SK-N-SH (cell line): ENCODE data around the gene PTGIR.
A peak's percentile ranks its signal among the peaks of the same experiment; 100 is the strongest.

Experiments
- CHD2 ChIP-seq: fragments of 150-350 bp; IDR thresholded peaks from 2 replicates; pipeline ENCODE4 v1.6.1; 2018; ENCODE audit warnings: low read length; ENCODE audit not compliant: partially characterized antibody
- EP300 ChIP-seq, 2 experiments: IDR thresholded peaks; 2 replicates each; pipeline versions ENCODE4 v1.4.0 to v1.6.1; 2012; ENCODE audit warnings: borderline replicate concordance in 1 of 2, low read depth in 1 of 2, low read length in 1 of 2
- EZH2phosphoT487 ChIP-seq: fragments of 200-600 bp; sonication (generic); IDR thresholded peaks from 2 replicates; pipeline ENCODE4 v1.6.1; 2017; ENCODE audit warnings: low read depth, mixed run types, mild to moderate bottlenecking, antibody characterized with exemption, moderate library complexity, borderline replicate concordance
- FOXJ3 ChIP-seq: sonication (generic); formaldehyde crosslinking; IDR thresholded peaks from 2 replicates; pipeline ENCODE4 v1.5.1; 2020; ENCODE audit warnings: mild to moderate bottlenecking, missing genetic modification reagents
- GABPA ChIP-seq: IDR thresholded peaks from 2 replicates; pipeline ENCODE4 v1.4.0; 2012; ENCODE audit warnings: low read depth, mild to moderate bottlenecking
- GATA2 ChIP-seq: sonication (generic); formaldehyde crosslinking; IDR thresholded peaks from 2 replicates; pipeline ENCODE4 v1.5.0; 2020; ENCODE audit warnings: mild to moderate bottlenecking, missing genetic modification reagents
- JUND ChIP-seq: IDR thresholded peaks from 2 replicates; pipeline ENCODE4 v1.4.0; 2012
- RAD21 ChIP-seq: IDR thresholded peaks from 2 replicates; pipeline ENCODE4 v1.6.1; 2012; ENCODE audit warnings: mild to moderate bottlenecking, low read length
- RCOR1 ChIP-seq: fragments of 150-350 bp; IDR thresholded peaks from 2 replicates; pipeline ENCODE4 v1.6.1; 2017; ENCODE audit warnings: antibody characterized with exemption, low read length
- RFX5 ChIP-seq: IDR thresholded peaks from 2 replicates; pipeline ENCODE4 v1.6.1; 2012; ENCODE audit warnings: mild to moderate bottlenecking, improper control_type of control experiment, low read length
- YY1 ChIP-seq: IDR thresholded peaks from 2 replicates; pipeline ENCODE4 v1.4.0; 2012; ENCODE audit warnings: low read depth, mild to moderate bottlenecking
- TF ChIP-seq, protein P1 (sequence below): IDR thresholded peaks from 2 replicates; pipeline ENCODE4 v1.4.0; 2012; ENCODE audit warnings: low read depth, borderline replicate concordance
- TF ChIP-seq, protein P2 (sequence below): fragments of 200-600 bp; sonication (generic); IDR thresholded peaks from 2 replicates; pipeline ENCODE4 v1.6.1; 2017; ENCODE audit warnings: antibody characterized with exemption, mild to moderate bottlenecking, moderate library complexity
- TF ChIP-seq, protein P3 (sequence below): fragments of 150-350 bp; IDR thresholded peaks from 2 replicates; pipeline ENCODE4 v1.6.1; 2017; ENCODE audit warnings: antibody characterized with exemption, low read length, low read depth, borderline replicate concordance

DNA sequence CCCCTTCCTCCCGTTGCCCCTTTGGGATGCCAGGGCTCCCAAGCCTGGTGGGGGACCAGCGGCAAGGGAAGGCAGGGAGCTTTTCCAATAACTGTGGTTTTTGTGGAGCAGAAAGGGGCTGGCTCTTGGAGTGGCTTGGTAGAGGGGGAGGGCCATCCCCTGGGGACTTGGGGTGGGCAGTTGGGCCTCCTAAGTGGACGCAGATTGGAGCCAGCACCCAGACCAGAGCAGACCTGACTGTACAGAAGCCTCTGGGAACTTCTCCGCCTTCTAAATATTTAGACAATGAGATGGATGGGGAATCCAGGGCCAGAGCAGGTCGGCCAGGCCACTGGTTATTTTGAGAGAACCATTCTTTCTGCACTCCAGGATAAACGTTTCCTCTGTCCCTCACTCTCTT lies 4.2 kb downstream of the PTGIR start:
- TF ChIP-seq, protein P1, sequence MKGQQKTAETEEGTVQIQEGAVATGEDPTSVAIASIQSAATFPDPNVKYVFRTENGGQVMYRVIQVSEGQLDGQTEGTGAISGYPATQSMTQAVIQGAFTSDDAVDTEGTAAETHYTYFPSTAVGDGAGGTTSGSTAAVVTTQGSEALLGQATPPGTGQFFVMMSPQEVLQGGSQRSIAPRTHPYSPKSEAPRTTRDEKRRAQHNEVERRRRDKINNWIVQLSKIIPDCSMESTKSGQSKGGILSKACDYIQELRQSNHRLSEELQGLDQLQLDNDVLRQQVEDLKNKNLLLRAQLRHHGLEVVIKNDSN, result no peak
- TF ChIP-seq, protein P2, sequence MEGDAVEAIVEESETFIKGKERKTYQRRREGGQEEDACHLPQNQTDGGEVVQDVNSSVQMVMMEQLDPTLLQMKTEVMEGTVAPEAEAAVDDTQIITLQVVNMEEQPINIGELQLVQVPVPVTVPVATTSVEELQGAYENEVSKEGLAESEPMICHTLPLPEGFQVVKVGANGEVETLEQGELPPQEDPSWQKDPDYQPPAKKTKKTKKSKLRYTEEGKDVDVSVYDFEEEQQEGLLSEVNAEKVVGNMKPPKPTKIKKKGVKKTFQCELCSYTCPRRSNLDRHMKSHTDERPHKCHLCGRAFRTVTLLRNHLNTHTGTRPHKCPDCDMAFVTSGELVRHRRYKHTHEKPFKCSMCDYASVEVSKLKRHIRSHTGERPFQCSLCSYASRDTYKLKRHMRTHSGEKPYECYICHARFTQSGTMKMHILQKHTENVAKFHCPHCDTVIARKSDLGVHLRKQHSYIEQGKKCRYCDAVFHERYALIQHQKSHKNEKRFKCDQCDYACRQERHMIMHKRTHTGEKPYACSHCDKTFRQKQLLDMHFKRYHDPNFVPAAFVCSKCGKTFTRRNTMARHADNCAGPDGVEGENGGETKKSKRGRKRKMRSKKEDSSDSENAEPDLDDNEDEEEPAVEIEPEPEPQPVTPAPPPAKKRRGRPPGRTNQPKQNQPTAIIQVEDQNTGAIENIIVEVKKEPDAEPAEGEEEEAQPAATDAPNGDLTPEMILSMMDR, result no peak
- TF ChIP-seq RFX5 (no peak), EZH2phosphoT487 (no peak), GATA2 (CRISPR knock-in tag) (no peak), FOXJ3 (0 out of 2 replicates have a peak, but pooled peaks have one; percentile 0), CHD2 (peak; percentile 42), EP300 (IDR thresholded peaks at IDR 0.05; ENCODE audit: borderline replicate concordance in 1 of 2, low read depth in 1 of 2, low read length in 1 of 2) (no peak; a peak in 1 of 4 replicates), GABPA (no peak), YY1 (no peak), JUND (no peak), RCOR1 (peak; percentile 48; the same call in 1 of the 2 replicates), RAD21 (no peak)
- TF ChIP-seq, protein P3, sequence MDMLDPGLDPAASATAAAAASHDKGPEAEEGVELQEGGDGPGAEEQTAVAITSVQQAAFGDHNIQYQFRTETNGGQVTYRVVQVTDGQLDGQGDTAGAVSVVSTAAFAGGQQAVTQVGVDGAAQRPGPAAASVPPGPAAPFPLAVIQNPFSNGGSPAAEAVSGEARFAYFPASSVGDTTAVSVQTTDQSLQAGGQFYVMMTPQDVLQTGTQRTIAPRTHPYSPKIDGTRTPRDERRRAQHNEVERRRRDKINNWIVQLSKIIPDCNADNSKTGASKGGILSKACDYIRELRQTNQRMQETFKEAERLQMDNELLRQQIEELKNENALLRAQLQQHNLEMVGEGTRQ, result no peak
